LoVo (cell line): ENCODE measurements around the gene LRRC47.
"Not testable (repeated sequence)": the region's sequence is repeated elsewhere in the genome, so short reads cannot be mapped to it uniquely, and the experiment has no call there.

Source experiments
- DNase-seq: peaks from one replicate; pipeline ENCODE4 v3.0.0-alpha.2; 2016; ENCODE audit warnings: low spot score

The LRRC47 gene

DNA sequence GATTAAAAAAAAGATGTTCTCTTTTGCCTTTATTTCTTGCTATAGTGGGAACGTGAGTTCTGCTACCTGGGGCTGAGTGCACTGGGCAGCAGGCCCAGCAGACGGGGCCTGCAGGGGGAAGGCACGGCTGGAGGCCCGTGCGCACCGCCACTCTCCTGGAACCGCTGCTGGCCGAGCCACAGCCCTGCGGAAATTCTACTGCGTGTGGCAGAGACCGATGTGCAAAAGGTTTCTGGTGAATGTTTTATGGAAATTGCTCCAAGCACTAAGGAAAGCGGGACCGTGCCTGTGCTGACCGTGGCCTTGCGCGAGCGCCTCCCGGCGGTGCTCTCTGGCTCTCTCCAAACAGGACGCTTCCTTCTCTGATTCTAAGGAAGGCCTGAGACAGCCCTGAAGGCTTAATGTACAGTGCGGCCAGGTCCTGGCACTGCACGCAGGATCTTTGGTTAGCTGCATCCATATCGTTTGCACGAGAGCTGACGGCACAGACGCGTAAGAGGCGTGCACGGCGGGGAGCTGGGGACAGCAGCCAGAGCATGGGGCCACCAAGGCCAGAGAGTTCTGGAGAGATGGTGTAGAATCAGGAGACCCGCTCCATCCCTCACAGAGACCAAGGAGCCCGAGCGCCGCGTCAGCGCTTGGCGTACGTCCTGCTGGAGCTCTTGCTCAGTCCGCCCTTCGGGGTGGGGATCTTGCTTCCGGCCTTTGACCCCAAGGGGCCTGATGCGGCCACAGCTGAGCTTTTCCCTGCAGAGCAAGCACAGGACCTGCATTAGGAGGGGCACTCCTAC, 18.7 kb upstream of the LRRC47 start:
- DNase-seq: no peak

DNA sequence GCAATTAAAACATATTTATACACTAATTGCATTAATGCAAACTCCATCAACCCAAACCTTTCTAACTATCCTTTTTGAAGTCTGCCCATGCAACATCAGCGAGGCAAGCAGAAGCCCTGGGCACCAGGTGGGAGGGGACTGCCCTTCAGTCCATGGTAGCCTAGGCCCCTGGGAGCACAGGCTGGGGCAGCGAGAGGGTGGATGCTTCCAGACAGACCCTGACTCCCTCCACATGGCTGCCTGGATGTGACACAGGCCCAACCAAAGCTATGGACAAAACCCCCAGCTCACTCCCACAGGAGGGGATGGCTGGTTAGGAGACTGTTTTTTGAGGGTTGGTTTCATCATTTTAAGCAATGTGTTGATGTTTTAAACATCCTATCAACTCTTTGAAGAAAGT, 17.8 kb upstream of the LRRC47 start:
- no peak for DNase-seq

DNA sequence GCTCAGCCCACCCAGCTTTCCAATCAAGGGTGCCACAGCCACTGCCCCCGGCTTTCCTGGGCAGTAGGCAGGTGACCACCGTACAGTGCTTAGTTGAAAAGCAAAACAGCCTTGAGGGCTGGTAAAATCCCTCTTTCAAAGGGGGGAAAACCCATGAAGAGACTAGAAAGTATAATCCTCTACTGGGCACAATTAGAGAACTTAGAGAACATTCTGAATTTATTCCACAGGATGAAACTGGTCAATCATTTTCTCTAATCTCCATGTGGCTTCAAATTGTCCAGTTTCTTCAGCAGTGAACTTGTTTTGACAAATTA, 15.3 kb upstream of the LRRC47 start:
- DNase-seq: no peak

DNA sequence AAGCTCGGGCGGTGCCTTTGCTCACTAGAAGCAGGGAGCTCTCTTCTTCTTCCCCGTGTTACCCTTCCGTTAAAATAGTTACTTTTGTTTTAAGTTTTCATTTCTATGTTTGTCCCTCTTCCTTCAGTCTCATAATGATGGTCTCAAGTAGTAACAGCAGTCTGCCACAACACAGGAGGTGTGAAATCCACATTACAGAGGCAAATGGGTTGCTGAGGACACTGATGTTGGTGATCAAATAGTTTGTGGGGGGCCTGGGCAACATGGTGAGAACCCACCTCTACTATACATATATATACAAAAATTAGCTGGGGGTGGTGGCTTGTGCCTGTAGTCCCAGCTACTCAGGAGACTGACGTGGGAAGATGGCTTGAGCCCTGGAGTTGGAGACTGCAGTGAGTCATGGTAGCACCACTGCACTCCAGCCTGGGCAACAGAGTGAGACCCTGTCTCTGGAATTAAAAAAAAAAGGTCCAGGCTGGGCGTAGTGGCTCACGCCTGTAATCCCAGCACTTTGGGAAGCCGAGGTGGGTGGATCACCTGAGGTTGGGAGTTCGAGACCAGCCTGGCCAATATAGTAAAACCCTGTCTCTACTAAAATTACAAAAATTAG, 14.0 kb upstream of the LRRC47 start:
- not testable (repeated sequence) for DNase-seq

DNA sequence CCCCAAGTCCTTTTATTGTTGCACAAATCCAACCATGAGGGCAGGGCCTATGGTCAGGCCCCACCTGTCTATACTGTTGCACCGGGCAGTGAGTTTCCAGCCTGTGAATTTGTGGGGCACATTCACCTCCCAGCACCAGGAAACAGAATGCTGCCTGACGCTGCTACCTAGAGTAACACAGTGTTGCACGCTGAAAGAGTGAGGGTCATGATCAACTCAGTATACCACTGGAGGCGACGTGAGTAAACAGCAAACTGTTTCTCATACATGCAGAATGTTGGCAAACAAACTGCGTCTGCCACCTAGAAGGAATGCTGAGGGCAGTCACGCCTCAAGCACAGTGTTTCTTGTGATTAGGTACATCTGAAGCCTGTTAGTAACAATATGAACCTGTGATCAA, 13.4 kb upstream of the LRRC47 start:
- DNase-seq: no peak

DNA sequence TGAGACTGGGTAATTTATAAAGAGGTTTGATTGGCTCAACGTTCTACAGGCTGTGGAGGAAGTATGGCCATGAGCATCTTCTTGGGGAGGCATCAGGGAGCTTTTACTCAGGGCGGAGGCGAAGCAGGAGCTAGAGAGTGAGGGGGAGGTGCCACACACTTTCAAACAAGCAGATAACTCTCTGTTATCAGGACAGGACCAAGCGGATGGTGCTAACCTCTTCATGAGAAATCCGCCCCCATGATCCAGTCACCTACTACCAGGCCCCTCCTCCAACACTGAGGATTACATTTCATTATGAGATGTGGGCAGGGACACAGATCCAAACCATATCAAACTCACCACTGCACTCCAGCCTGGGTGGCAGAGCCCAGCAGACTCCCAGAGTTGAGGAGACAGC, 11.5 kb upstream of the LRRC47 start:
- no peak for DNase-seq

DNA sequence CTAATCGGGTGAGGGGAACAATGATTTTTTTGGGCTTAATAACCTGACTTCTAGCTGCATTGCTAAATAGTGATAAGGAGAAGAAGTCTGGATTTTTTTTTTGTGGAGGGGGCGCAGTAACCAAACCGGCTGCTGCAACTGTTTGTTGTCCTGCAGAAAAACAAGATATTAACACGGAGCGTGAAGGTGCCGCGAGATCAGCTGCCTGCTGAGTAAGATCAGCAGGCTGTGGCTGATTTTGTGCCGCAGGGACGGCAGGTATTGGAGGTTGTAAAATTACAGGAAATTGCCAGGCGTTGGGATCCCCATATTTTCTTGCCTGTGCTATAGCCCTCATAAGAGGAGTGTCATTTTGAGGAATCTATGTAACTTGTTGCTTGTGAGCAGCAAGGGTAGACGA, 8.7 kb upstream of the LRRC47 start:
- no peak for DNase-seq

DNA sequence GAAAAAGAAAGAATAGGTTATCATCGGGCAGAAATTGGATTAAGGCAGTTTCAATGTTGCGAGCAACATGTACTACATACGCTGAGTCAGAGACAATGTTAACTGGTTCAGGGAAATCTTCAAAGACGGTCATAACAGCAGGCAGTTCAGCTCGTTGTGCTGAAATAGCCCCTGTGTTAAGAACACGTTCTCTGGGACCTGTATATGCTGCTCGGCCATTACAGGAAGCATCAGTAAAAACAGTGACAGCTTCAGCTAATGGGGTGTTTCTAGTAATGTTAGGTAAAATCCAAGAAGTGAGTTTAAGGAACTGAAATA, 8.3 kb upstream of the LRRC47 start:
- DNase-seq: not testable (repeated sequence)

DNA sequence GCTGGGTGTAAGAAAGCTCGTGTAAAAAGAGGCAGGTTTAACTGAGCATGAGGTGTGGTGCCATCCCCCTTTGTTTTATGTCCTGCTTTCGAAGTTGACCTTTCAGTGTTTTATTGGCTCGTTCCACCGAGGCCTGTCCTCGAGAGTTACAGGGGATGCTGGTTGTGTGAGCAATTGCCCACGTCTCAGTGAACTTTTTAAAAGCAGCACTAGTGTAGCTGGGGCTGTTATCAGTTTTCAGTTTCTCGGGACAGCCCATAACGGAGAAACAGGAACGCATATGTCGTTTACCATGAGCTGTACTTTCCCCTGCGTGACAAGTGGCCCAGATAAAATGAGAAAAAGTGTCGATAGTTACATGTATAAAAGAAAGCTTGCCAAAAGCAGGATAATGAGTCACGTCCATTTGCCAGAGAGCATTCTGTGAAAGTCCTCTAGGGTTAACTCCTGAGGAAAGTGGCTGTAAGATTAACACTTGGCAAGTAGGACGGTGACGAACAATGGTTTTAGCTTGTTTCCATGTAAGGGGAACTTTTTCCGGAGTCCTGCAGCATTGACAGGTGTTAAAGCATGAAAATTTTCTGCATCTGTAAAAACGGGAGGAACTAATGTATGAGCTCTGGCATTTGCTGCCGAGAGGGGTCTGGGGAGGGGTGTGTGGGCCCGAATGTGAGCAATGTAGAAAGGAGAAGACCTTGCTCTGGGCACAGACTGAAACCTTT, 7.8 kb upstream of the LRRC47 start:
- no peak for DNase-seq

DNA sequence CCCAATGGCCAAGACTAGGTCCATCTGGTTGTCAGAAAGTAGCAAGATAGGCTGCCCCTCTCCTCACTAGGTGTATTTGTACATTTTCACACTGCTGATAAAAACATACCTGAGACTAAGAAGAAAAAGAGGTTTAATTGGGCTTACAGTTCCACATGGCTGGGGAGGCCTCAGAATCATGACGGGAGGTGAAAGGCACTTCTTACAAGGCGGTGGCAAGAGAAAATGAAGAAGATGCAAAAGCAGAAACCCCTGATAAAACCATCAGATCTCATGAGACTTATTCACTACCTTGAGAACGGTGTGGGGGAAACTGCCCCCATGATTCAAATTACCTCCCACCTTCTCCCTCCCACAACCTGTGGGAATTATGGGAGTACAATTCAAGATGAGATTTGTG, 4.5 kb upstream of the LRRC47 start:
- not testable (repeated sequence) for DNase-seq

DNA sequence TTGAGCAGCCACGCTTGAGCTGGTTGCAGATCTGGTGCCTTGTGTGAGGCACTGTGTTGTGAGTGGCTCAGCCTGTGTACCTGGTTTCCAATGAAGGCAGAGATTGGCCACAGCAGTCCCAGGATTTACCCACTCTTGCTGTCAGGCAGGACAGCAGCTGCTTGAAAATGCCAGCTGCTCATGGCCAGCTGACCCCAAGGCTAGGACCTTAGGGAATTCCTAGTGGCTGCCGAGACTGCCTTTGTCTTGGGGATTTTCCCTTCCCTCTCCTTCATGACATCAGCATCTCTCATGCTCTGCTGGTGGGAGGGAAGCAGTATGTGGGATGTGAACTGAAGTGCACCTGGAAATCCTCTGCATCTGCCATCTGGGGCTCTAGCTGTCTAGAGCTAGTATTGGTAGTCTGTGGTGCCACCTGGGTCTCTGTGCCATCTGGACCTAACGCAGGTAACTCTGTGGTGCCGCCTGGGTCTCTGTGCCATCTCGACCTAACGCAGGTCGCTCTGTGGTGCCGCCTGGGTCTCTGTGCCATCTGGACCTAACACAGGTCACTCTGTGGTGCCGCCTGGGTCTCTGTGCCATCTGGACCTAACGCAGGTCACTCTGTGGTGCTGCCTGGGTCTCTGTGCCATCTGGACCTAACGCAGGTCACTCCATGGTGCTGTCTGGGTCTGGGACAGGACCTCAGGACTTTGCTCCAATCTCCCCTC, 3.8 kb upstream of the LRRC47 start:
- DNase-seq: no peak

DNA sequence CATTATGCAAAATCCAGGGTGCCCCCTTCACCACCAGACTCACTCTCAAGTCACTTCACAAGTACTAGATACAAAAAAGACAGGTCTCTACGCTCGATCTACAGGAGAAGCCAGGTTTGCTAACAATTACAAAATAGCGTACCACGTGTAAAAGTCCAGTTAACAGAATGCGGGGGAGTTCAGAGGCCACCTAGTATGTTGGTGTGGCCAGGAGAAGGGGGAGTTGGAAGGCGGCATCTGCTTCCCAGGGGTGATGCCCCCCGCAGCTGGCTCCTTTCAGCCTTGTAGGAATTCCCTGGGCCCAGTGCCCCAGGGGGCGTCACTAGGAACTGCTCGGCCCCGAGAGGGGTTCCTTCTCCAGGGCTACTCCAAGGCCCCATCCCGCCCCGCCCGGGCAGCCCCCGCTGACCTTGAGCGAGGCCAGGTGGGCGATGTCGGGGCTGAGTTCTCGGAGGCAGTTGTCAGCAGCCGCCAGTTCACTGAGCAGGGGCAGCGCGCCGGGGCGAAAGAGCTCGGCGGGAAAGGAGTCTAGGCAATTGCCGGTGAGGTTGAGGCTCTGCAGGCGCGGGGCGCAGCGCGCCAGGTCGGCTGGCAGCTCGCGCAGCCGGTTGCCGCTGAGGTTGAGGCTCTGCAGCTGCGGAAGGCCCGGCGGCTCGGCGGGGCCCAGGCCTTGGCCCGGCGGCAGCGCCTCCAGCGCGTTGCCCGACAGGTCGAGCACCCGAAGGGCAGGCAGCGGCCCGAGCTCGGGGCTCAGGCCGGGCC, 664 bp downstream of the LRRC47 start:
- no peak for DNase-seq

DNA sequence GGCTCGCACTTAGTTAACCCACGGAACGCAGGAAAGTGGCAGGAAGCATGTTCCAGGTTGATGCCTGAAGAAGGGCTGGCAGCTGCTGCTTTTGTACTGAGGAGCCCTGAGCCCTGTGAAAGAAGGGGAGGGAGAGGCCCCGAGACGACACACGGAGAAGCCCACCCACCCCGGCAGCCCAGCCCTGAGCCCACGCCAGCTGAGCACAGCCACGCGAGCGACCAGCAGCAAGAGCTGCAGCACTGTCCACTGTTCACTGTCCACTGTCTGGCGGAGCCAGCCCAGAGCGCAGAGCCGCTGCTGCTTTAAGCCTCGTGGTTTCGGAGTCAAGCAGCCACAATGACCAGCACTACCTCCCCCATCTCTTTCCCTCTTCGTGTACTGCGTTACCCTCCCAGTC, 5.3 kb downstream of the LRRC47 start:
- DNase-seq: no peak

DNA sequence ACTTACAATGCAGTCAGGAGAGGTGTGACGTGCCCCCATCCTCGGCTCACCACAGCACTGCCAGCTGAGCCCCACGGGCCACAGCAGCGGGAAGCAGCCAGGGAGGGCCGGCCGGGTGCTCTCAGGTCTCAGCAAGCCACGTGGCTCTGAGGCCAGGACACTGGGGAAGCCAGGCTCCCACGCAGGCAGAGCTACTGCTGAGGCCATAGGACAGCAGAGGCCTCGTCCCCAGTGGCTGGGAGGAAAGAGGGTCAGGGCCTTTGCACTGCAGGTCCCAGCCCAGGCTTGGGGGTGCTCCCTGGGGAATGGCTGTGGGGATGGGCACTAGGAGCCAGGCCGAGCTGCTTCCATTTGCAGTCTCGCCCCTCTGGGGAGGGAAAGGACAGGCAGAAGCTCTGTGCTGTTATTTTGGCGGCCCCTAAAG, 5.8 kb downstream of the LRRC47 start:
- DNase-seq: no peak

DNA sequence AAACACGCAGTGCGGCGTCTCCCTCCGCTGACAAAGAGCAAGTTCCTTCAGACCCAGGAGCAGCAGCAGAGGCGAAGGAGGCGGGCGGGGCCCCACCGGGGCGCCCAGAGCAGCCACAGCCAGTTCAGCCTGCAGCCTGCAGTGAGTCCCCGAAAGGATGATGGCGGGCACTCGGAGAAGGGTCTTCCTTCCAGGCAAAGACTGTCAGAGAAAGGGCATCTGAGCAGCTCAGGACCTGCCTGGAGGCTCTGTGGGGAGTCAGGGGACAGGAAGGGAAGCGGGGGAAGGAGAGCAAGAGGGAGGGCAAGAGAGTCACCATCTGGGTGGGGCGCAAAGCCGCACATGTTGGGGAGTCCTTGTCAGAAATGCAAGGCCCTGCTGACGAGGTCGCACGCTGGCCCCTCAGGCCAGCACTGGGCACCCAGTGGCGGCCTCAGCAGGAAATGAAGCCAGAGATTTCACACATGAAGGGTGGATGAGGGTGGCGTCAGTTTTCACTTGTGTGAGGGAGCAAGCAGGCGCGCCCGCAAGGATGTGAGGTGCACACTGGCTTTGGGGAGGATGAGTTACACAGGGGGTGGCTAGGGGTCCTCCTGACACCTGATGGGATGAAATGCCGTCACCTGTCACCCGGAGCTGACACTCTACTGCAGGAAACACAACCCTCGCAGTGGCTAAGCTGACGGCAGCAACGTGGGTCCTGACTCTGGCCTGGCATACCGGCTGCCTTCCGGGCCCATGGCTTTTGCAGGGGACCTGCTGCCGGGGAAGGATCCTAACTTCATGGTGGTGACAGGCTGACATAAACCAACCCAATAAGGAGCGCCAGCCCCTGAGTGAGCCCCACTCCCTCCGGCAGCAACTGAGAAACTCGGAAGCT, 6.6 kb downstream of the LRRC47 start:
- no peak for DNase-seq

DNA sequence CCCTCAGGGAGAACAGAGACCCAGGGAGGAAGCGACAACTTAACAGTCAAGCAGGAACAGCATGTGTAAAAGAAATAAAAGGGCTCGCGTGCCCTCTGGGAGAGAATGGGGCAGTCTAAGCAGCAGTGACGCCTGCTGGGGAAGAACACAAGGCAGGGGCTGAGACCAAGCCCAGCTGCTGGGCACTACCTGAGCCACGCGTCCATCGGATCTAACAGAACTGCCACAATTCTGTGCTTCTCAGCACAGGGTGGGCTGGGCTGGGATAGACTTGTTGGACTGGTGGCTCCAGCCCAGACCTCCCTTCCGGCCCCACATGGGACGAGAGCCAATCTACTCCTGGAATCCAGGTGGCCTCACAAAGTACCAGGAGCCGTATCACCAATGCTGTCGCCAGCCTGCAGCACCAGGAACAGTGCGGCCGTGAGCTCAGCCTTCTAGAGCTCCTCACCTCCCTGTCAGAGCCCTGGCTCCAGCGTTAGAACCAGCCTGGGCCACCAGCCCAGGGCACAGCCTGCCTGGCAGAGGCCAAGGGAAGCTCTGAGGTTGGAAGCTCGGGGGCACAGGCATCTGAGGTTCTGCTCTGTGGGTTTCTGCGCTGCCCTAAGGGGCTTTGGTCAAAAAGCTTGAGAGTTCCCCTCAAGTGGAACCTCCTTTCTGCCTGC, 7.4 kb downstream of the LRRC47 start:
- DNase-seq: no peak

DNA sequence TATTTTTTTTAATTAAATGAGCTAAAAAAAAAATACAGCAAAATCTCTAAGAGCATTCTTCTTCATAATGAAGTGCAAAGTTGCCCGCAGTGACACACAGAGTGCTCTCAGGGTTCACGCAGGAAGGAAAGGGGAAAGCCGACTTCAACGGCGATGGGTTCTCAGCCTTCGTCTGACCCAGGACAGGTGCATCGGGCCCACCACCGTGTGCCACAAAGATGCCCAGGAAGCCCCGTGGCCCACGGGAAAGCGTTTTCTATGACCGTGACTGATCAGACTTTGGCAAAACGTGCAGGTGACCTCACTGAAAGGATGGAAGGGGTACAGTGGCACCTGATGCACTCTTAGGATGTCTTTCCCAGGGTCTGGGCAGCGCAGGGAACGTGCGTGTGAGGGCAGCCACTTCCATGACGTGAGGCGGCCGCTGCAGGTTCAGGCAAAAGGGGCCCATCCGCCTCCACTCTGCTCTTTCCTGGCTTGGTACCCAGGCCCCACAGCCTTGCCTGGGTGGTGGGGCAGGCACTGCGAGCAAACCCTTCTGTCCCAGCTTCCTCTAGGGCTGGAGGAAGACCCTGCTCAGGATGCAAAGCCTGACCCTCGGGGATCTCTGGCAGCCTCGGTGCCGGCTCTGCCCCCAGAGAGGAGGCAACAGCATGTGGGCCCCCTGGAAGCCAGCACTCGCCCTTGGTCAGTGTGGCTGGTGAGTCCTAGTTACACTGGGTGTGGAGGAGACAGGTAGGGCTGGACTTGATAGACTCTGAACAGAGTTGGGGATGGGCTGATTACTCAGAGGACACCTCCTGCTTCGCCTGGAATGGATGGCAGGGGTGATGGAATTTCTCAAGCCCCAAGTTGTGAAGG, 8.3 kb downstream of the LRRC47 start:
- no peak for DNase-seq

DNA sequence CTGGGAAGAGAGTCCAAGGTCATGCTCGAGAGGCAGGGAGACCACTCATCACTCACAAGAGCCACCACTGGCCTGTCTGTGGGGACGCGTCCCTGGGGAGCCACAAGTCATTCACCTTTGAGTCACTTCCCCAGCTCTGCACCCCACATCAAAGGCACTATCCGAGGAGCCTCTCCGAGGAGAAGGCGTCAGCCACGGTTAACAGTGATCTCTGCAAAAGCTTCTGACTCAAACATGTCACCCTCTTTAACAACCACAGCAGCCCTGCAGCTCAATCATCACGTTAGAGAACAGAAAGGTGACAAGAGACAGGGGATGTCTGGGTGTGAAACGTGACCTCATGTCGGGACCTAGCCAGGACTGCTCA, 9.0 kb downstream of the LRRC47 start:
- no peak for DNase-seq

DNA sequence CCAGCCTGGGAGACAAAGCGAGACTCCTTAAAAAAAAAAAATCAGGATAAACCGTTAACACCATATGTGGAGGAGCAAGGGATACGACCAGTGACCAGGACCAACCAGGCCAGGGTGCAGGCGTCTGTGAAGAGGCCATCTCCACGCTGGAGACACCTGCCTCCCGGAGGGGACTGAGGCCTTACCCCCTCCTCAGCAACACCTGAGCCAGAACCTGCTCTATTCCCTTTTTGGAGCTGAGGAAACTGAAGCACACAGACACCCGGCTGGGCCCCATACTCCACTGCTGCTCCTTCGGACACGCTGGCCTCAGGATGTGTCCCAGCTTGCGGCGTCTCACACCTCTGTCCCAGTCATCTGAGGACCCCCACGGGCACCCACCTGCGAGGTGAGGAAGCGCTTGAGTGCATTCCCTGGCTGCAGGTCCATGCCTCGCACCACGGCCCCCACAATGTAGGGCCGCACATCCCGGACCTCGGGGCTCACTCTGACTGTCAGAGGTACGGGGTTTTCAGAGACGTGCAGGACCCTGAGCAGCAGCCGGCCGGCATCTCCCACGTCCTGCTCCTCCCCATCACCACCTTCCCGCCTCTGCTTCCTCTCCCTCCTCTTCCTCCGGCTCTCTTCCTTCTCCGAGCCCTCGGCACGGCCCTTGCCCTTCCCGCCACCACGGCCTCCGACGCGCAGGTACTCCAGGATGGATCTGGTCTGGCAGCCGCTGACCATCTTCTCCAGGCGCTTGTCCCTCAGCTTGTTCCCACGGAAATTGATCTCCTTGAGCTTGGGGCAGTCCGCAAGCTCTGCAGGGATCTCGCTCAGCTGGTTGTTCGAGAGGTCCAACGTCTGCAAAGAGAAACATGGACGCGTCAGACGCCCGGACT, 9.6 kb downstream of the LRRC47 start:
- DNase-seq: no peak
